ENCODE results near the gene TMEM254.

TMEM254 gene

DNA sequence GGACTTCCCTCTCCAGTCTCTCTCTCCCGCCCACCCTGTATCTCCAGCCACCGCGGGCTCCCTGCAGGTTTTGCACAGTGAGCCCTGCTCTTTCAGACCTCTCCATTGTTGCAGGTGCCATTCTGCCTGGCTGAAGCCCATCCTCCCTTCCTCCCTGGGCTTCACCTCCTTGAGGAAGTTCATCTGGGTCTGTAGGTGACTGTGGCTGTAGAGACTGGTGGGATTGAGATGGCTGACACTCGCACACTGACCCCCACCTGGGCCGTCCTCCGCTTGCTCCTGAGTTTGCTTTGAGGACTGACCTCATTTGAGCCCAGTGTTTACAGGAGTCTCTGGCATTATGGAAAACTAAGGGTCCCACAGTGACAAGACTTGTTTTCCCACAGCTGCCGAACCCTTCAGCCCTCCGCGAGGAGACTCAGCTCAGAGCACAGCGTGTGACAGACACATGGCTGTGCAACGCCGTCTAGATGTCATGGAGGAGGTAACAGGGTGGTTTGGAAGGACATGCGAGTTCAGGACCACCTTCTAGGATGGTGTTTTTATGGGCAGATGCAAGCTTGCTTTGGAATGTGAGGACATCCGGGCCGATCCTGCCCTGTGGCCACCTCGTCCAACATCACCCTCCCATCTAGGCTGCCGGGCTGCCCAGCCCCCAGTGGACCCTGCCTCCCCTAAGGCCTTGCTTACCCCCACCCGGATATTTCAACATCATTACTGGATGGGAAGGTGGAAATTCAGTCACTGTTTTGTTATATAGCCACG, 63.4 kb downstream of the TMEM254 start:
- TF ChIP-seq, protein P1, sequence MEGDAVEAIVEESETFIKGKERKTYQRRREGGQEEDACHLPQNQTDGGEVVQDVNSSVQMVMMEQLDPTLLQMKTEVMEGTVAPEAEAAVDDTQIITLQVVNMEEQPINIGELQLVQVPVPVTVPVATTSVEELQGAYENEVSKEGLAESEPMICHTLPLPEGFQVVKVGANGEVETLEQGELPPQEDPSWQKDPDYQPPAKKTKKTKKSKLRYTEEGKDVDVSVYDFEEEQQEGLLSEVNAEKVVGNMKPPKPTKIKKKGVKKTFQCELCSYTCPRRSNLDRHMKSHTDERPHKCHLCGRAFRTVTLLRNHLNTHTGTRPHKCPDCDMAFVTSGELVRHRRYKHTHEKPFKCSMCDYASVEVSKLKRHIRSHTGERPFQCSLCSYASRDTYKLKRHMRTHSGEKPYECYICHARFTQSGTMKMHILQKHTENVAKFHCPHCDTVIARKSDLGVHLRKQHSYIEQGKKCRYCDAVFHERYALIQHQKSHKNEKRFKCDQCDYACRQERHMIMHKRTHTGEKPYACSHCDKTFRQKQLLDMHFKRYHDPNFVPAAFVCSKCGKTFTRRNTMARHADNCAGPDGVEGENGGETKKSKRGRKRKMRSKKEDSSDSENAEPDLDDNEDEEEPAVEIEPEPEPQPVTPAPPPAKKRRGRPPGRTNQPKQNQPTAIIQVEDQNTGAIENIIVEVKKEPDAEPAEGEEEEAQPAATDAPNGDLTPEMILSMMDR (IDR thresholded peaks at IDR 0.05; ENCODE audit: low read depth, low read length), result no peak
- no peak for DNase-seq (ENCODE audit: extremely low read depth, low read depth)

Data from AG09319 (cell line).